Loucy (cell line): ENCODE results near the gene MAP3K20.

Experiments used
- H2AFZ ChIP-seq: fragments of 200-600 bp; sonication (generic); 2 replicates; pipeline ENCODE4 v1.6.0; 2016; ENCODE audit warnings: antibody characterized with exemption, mild to moderate bottlenecking, low read length, moderate library complexity
- H3F3A ChIP-seq: fragments of 200-600 bp; 2 replicates; pipeline ENCODE4 v1.6.0; 2016; ENCODE audit warnings: antibody characterized with exemption, low read depth, mild to moderate bottlenecking
- H3K27me3 ChIP-seq: fragments of 200-600 bp; sonication (generic); 2 replicates; pipeline ENCODE4 v1.6.1; 2014; ENCODE audit warnings: low read length, mild to moderate bottlenecking; ENCODE audit not compliant: insufficient read depth, poor library complexity, severe bottlenecking
- H3K36me3 ChIP-seq: fragments of 200-600 bp; sonication (generic); 2 replicates; pipeline ENCODE4 v1.6.1; 2016; ENCODE audit warnings: low read length; ENCODE audit not compliant: insufficient read depth
- H3K4me1 ChIP-seq: fragments of 200-600 bp; sonication (generic); 2 replicates; pipeline ENCODE4 v1.5.1; 2014; ENCODE audit warnings: low read length, mild to moderate bottlenecking; ENCODE audit not compliant: insufficient read depth, poor library complexity, severe bottlenecking
- H3K4me2 ChIP-seq: fragments of 200-600 bp; sonication (generic); 2 replicates; pipeline ENCODE4 v1.6.0; 2014; ENCODE audit warnings: antibody characterized with exemption, low read length, low read depth, mild to moderate bottlenecking; ENCODE audit not compliant: poor library complexity, severe bottlenecking
- H3K4me3 ChIP-seq: fragments of 200-600 bp; sonication (generic); 2 replicates; pipeline ENCODE4 v1.5.1; 2014; ENCODE audit warnings: low read length, mild to moderate bottlenecking, mixed read lengths; ENCODE audit not compliant: poor library complexity, severe bottlenecking
- H3K79me2 ChIP-seq: fragments of 200-600 bp; sonication (generic); 2 replicates; pipeline ENCODE4 v1.6.1; 2014; ENCODE audit warnings: low read length; ENCODE audit not compliant: insufficient read depth
- H3K9ac ChIP-seq: fragments of 200-600 bp; sonication (generic); 2 replicates; pipeline ENCODE4 v1.6.0; 2014; ENCODE audit warnings: mild to moderate bottlenecking, low read depth, low read length, moderate library complexity; ENCODE audit not compliant: poor library complexity, severe bottlenecking
- H3K9me2 ChIP-seq: fragments of 200-600 bp; sonication (generic); replicated peaks from 2 replicates; pipeline ENCODE4 v1.6.1; 2016; ENCODE audit warnings: low read depth, low read length, mixed read lengths
- H3K9me3 ChIP-seq: fragments of 200-600 bp; sonication (generic); 2 replicates; pipeline ENCODE4 v1.6.1; 2014; ENCODE audit warnings: mild to moderate bottlenecking, antibody characterized with exemption, low read length, low read depth; ENCODE audit not compliant: insufficient read depth
- H4K20me1 ChIP-seq: fragments of 200-600 bp; sonication (generic); 2 replicates; pipeline ENCODE4 v1.6.0; 2014; ENCODE audit warnings: antibody characterized with exemption, low read length, mild to moderate bottlenecking; ENCODE audit not compliant: insufficient read depth, poor library complexity, severe bottlenecking
- EZH2phosphoT487 ChIP-seq: fragments of 200-600 bp; IDR thresholded peaks from 2 replicates; pipeline ENCODE4 v1.6.1; 2018; ENCODE audit warnings: antibody characterized with exemption, mild to moderate bottlenecking, moderate library complexity, borderline replicate concordance
- TF ChIP-seq, protein P1 (sequence below): fragments of 200-600 bp; sonication (generic); conservative IDR thresholded peaks from 2 replicates; pipeline ENCODE4 v1.5.1; 2014; ENCODE audit warnings: mild to moderate bottlenecking, antibody characterized with exemption, low read length

MAP3K20 gene

DNA sequence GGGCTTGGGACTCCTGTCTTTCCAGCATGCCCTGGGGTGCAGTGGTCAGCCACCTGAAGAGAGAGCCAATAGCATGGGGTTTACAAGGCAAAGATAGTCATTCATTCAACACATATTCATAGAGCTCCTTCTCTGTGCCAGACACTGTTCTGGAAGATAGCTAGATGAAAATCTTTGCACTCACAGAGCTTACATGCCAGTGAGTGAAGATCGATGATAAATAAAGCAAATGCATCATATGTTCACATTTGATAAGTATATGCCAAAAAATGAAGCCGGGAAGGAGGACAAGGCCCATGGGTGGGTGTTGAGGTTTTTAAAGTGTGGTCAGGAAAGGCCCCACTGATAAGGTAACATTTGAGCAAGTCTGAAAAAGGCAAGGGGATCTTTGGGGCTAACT lies 148.2 kb downstream of the MAP3K20 start:
- H3K36me3 ChIP-seq = no peaks in the 10 kb centered on the region
- H2AFZ ChIP-seq = no peak overlapping the region
- TF ChIP-seq, protein P1, sequence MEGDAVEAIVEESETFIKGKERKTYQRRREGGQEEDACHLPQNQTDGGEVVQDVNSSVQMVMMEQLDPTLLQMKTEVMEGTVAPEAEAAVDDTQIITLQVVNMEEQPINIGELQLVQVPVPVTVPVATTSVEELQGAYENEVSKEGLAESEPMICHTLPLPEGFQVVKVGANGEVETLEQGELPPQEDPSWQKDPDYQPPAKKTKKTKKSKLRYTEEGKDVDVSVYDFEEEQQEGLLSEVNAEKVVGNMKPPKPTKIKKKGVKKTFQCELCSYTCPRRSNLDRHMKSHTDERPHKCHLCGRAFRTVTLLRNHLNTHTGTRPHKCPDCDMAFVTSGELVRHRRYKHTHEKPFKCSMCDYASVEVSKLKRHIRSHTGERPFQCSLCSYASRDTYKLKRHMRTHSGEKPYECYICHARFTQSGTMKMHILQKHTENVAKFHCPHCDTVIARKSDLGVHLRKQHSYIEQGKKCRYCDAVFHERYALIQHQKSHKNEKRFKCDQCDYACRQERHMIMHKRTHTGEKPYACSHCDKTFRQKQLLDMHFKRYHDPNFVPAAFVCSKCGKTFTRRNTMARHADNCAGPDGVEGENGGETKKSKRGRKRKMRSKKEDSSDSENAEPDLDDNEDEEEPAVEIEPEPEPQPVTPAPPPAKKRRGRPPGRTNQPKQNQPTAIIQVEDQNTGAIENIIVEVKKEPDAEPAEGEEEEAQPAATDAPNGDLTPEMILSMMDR = no peak
- TF ChIP-seq EZH2phosphoT487 = no peak

DNA sequence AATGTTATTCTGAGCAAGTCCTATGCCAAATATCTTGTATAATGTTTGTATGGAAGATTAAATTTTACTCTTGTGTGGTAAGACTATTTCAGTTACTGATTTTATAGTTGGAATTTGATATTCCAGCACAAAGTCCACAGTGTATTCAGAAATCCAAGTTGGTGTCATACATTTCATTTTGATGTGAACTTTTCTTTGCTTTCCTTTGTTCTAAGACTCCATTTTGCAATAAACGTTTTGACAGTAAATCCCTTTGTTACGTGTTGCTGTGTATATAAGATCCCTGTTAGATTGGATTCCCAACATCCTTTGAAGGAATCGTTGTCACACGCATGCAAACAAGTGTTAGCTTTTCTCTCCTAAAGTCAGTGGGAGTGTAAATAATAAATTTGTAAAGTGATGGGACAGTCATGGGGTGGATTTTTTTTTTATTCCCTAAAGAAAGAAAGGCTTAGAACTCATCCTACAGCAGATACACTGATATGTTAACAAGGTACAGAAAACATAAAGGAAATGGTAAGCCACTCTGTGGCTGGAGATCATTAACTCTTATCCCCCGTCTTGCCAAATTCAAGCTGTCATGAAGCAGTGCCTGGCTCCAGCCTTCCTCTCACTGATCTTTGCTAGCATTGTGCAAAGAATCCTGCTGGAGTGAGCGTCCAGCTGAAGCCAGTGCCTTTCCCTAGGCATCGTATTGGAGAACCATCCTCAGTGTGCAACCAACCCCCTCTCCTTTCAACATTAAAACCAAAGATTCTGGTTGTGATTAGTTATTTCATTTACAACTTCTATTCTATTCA lies 151.5 kb downstream of the MAP3K20 start:
- peaks cover 14% of the 10 kb centered on the region for H3K4me1 ChIP-seq
- no peaks in the 10 kb centered on the region for H3K9me3 ChIP-seq
- no peak overlapping the region for H3K4me3 ChIP-seq
- H3K79me2 ChIP-seq = no peaks in the 10 kb centered on the region
- no peak for TF ChIP-seq EZH2phosphoT487
- TF ChIP-seq, protein P1 = no peak
- no peaks in the 10 kb centered on the region for H3F3A ChIP-seq
- no peaks in the 10 kb centered on the region for H3K27me3 ChIP-seq
- no peaks in the 10 kb centered on the region for H3K9me2 ChIP-seq
- H2AFZ ChIP-seq = no peak overlapping the region
- no peak overlapping the region for H3K9ac ChIP-seq
- no peaks in the 10 kb centered on the region for H4K20me1 ChIP-seq
- no peaks in the 10 kb centered on the region for H3K36me3 ChIP-seq
- H3K4me2 ChIP-seq = peak overlapping the region; percentile 4

More for the DNA sequence above, 148.2 kb downstream of the MAP3K20 start:
- no peaks in the 10 kb centered on the region for H4K20me1 ChIP-seq
- no peak overlapping the region for H3K4me2 ChIP-seq
- H3K9ac ChIP-seq = no peak overlapping the region
- no peaks in the 10 kb centered on the region for H3F3A ChIP-seq
- H3K27me3 ChIP-seq = no peaks in the 10 kb centered on the region
- no peaks in the 10 kb centered on the region for H3K79me2 ChIP-seq
- H3K9me3 ChIP-seq = no peaks in the 10 kb centered on the region
- H3K4me3 ChIP-seq = no peak overlapping the region
- H3K4me1 ChIP-seq = peaks cover 20% of the 10 kb centered on the region
- H3K9me2 ChIP-seq = no peaks in the 10 kb centered on the region

DNA sequence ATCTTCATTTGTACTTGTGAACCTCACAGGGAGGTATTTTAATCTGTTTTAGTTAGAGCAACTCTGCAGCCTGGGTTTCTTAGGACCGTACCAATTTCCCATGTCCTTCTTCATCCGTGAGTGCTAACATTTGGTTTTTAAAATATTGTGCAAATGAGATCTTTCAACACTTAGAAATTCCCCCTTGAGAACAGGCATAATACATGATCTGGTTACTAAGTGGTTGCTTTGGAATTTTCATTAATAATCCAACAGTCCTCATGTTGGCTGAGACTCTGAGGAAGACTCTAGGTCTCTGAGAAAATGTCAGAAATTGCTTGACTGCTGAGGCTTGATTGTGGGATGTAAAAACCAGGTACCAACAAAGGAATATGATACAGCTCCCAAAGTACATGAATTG lies 153.4 kb downstream of the MAP3K20 start:
- no peaks in the 10 kb centered on the region for H3K9me3 ChIP-seq
- no peaks in the 10 kb centered on the region for H3K9me2 ChIP-seq
- no peak overlapping the region for H3K9ac ChIP-seq
- TF ChIP-seq EZH2phosphoT487 = no peak
- TF ChIP-seq, protein P1 = no peak
- no peak overlapping the region for H3K4me2 ChIP-seq
- no peak overlapping the region for H2AFZ ChIP-seq
- no peak overlapping the region for H3K4me3 ChIP-seq
- no peaks in the 10 kb centered on the region for H3F3A ChIP-seq
- H3K79me2 ChIP-seq = no peaks in the 10 kb centered on the region
- H3K36me3 ChIP-seq = no peaks in the 10 kb centered on the region
- H3K27me3 ChIP-seq = no peaks in the 10 kb centered on the region
- peaks cover 17% of the 10 kb centered on the region for H3K4me1 ChIP-seq
- no peaks in the 10 kb centered on the region for H4K20me1 ChIP-seq
